Breast epithelium (tissue), 3 donors: ENCODE measurements around the gene KRT86.

Source experiments
- CTCF ChIP-seq, 3 donors: fragments of 450-650 bp; IDR thresholded peaks; one replicate each; pipeline ENCODE4 v1.5.1; 2016 to 2017; ENCODE audit warnings: antibody characterized with exemption in 3 of 3, mild to moderate bottlenecking in 3 of 3, moderate library complexity in 3 of 3
- POLR2A ChIP-seq: fragments of 450-650 bp; IDR thresholded peaks from one replicate; pipeline ENCODE4 v1.6.1; 2016; ENCODE audit warnings: antibody characterized with exemption, mild to moderate bottlenecking, moderate library complexity
- POLR2AphosphoS5 ChIP-seq, 3 donors: sonication (generic); formaldehyde crosslinking; IDR thresholded peaks; one replicate each; pipeline ENCODE4 v1.6.1; 2017; ENCODE audit warnings: antibody characterized with exemption in 3 of 3

GRCh38 chr12:52296572-52297215, 22.2 kb downstream of the KRT86 start:
- TF ChIP-seq POLR2AphosphoS5 (IDR thresholded peaks at IDR 0.05) (no peak), POLR2A (no peak), CTCF (IDR thresholded peaks at IDR 0.05) (no peak)
